ENCODE data around the gene NCS1.

NCS1 gene

GRCh38 chr9:130145658-130146057 is 26.5 kb upstream of the NCS1 start:
- no peak overlapping the region for H3K4me3 ChIP-seq (replicated peaks; ENCODE audit: low read depth, low read length)
- no peak for DNase-seq (ENCODE audit: low read depth)
- TF ChIP-seq CTCF (IDR thresholded peaks at IDR 0.05; ENCODE audit: low read length, missing control alignments) = no peak

- no peak overlapping the region for H3K4me3 ChIP-seq (replicated peaks; ENCODE audit: low read depth, low read length)
- no peak for DNase-seq (ENCODE audit: low read depth)
- TF ChIP-seq CTCF (IDR thresholded peaks at IDR 0.05; ENCODE audit: low read length, missing control alignments) = no peak
Measured at GRCh38 chr9:130147198-130147597, 25.0 kb upstream of the NCS1 start.

- TF ChIP-seq CTCF (IDR thresholded peaks at IDR 0.05; ENCODE audit: low read length, missing control alignments) = no peak
- H3K4me3 ChIP-seq (replicated peaks; ENCODE audit: low read depth, low read length) = no peak overlapping the region
Measured at GRCh38 chr9:130147910-130148309, 24.3 kb upstream of the NCS1 start.

DNA sequence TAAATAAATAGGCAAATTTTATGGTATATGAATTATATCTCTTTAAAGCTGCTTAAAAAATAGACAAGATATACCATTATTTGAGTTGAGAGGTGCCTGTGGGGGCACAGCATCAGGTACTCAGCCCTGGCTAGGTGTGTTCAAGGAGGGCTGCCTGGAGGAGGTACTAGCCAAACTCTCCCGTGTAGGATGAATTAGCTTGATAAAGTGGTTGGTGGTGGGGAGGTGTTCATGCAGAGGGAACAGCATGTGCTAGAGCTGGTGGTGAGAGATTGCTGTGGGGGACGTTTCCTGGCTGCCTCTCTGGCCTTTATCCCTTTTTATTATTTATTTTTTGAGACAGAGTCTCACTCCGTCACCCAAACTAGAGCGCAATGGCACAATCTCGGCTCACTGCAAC is 23.2 kb upstream of the NCS1 start:
- DNase-seq (ENCODE audit: low read depth) = no peak
- TF ChIP-seq CTCF (IDR thresholded peaks at IDR 0.05; ENCODE audit: low read length, missing control alignments) = no peak
- H3K4me3 ChIP-seq (replicated peaks; ENCODE audit: low read depth, low read length) = no peak overlapping the region

More at GRCh38 chr9:130147910-130148309, 24.3 kb upstream of the NCS1 start:
- DNase-seq (ENCODE audit: low read depth) = no peak

DNA sequence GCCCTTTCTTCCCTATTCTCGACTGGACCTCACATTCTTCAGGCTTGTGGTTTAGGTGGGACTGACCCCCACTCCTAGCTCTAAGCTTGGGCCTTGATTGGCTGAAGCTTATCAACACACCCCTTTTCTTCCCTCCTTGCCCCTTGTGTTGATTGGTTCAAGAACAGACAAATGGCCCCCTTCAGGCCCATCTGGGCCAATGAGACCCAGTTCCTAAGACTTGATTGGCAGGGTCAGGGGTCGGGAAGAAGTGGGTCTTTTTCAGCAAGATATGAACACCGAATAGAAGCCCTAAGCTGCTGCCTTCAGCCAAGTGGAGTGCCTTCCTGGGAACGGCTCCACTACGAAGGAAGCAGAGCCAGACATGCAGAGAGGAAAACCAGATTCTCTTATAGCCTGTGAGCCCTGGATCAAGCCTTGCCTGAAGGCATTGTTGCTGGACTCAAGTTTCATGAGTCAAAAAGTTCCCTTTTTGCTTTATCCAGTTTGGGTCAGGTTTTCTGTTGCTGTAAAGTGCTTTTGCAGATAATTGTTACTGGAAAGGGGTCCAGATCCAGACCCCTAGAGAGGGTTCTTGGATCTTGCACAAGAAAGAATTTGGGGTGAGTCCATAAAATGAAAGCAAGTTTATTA is 22.4 kb upstream of the NCS1 start:
- DNase-seq (ENCODE audit: low read depth) = no peak
- TF ChIP-seq CTCF (IDR thresholded peaks at IDR 0.05; ENCODE audit: low read length, missing control alignments) = no peak
- H3K4me3 ChIP-seq (replicated peaks; ENCODE audit: low read depth, low read length) = no peak overlapping the region

DNA sequence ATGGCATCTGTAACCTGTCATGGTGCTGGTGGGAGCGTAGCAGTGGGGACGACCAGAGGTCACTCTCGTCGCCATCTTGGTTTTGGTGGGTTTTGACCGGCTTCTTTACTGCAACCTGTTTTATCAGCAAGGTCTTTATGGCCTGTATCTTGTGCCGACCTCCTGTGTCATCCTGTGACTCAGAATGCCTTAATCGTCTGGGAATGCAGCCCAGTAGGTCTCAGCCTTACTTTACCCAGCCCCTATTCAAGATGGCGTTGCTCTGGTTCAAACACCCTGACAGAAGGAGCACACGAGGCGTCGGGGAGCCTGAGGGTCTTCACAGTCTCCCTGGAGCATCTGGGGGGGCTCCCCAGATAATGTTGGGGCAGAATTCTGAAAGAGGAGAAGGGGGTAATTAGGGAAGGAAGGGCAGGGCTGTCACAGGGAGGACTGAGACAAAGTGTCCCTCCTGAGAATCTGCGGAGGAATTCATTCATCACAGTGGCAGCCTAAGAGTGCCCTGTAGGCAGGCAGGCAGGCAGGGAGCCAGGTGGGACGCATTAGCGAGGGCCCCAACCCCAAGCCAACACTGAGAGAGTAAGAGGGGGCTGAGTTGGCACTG is 21.3 kb upstream of the NCS1 start:
- no peak for DNase-seq (ENCODE audit: low read depth)
- H3K4me3 ChIP-seq (replicated peaks; ENCODE audit: low read depth, low read length) = no peak overlapping the region
- TF ChIP-seq CTCF (IDR thresholded peaks at IDR 0.05; ENCODE audit: low read length, missing control alignments) = no peak

DNA sequence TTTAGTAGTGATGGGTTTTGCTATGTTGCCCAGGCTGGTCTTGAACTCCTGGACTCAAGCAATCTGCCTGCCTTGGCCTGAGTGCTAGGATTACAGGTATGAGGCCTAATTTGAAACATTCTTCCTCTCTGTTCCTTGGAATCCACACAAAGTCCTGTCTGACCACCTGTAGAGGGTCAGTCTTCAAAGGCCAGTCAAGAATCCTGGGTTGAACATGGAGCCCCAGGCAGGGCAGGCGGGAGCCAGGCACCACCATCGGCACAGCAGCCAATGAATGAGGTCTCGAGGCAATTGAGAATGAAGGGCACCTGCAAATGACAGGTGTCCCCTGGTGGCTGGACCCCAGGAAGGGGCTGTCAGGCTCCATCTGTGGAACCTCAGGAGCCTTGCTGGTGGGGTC is 17.4 kb upstream of the NCS1 start:
- H3K4me3 ChIP-seq (replicated peaks; ENCODE audit: low read depth, low read length) = no peak overlapping the region
- DNase-seq (ENCODE audit: low read depth) = no peak
- no peak for TF ChIP-seq CTCF (IDR thresholded peaks at IDR 0.05; ENCODE audit: low read length, missing control alignments)
